K562 (cell line): ENCODE results near the gene ASZ1. TPM values are rescaled to one million over a fixed set of nuclear protein-coding genes. Genes with fewer than 3 reads are reported as not detected.

Experiments used
- ATAC-seq: fragments of 200-7000 bp; cut with Tn5 transposase; 3 replicates; pipeline ENCODE4 v1.9.1; 2020; ENCODE audit warnings: moderate library complexity
- BruUV-seq: library from RNA; stranded (reverse); fragments of 400-500 nt; replicated peaks from 2 replicates; lab custom pipeline; 2021; lab: Mats Ljungman, UMichigan
- CTCF ChIA-PET: fragments of 300-600 bp; formaldehyde crosslinking; extraction: SDS; loops from one replicate; lab custom pipeline; 2021; ENCODE audit warnings: low intra/inter-chr PET ratio; lab: Yijun Ruan, JAX
- POLR2A ChIA-PET: fragments of 300-600, 350-650 bp; sonication (Branson Sonifier 250); formaldehyde crosslinking; extraction: SDS; loops from one replicate; lab custom pipeline; 2021; ENCODE audit warnings: antibody characterized with exemption, inconsistent platforms; lab: Yijun Ruan, JAX
- DNase-seq, 4 experiments: peaks; one replicate each; pipeline versions ENCODE4 v3.0.0 to v3.0.0-alpha.2; 2011 to 2018; ENCODE audit warnings: low spot score in 3 of 4, mixed read lengths in 3 of 4; ENCODE audit errors: extremely low read depth in 1 of 4
- FAIRE-seq: peaks from 2 replicates; lab custom pipeline; 2011; peaks lifted over from hg19 to GRCh38; lab: Jason Lieb, UNC
- H2AFZ ChIP-seq: 2 replicates; pipeline ENCODE4 v1.6.0; 2011; ENCODE audit warnings: low read depth, low read length, control low read depth, inconsistent platforms
- H3K27ac ChIP-seq: fragments of 200-600 bp; 3 replicates; pipeline ENCODE4 v1.8.0; 2011; ENCODE audit warnings: low read depth, mild to moderate bottlenecking, control low read depth, inconsistent platforms, low read length, moderate library complexity, mixed read lengths; ENCODE audit errors: extremely low read depth
- H3K27me3 ChIP-seq, 2 experiments: fragments of 300-600 bp in 1 of 2; 2 replicates in 1 of 2; 3 replicates in 1 of 2; pipeline versions ENCODE4 v1.6.0 to v1.8.0; 2011; ENCODE audit warnings: inconsistent platforms in 2 of 2, low read length in 2 of 2, mild to moderate bottlenecking in 1 of 2, mixed read lengths in 1 of 2, moderate library complexity in 1 of 2; ENCODE audit not compliant: control insufficient read depth in 2 of 2, insufficient read depth in 2 of 2
- H3K36me3 ChIP-seq: fragments of 300-600 bp; 3 replicates; pipeline ENCODE4 v1.8.0; 2011; ENCODE audit warnings: mild to moderate bottlenecking, low read length, inconsistent platforms; ENCODE audit not compliant: control insufficient read depth, insufficient read depth
- H3K4me1 ChIP-seq, 2 experiments: fragments of 200-600 bp in 1 of 2; replicated peaks in 1 of 2; 2 replicates in 1 of 2; 3 replicates in 1 of 2; pipeline versions ENCODE4 v1.5.1 to v1.8.0; 2011; ENCODE audit warnings: inconsistent platforms in 2 of 2, low read length in 2 of 2, mild to moderate bottlenecking in 1 of 2, mixed read lengths in 1 of 2, moderate library complexity in 1 of 2; ENCODE audit not compliant: control insufficient read depth in 2 of 2, insufficient read depth in 2 of 2
- H3K4me2 ChIP-seq: 2 replicates; pipeline ENCODE4 v1.6.1; 2011; ENCODE audit warnings: low read length, control low read depth, inconsistent platforms, mixed read lengths; ENCODE audit not compliant: insufficient read depth
- H3K4me3 ChIP-seq: fragments of 200-600 bp; sonication (generic), shearing (Covaris generic); 2 replicates; pipeline ENCODE4 v1.5.1; 2016; ENCODE audit warnings: control low read depth, inconsistent platforms
- H3K79me2 ChIP-seq: fragments of 200-600 bp; 3 replicates; pipeline ENCODE4 v1.8.0; 2011; ENCODE audit warnings: low read length, inconsistent platforms; ENCODE audit not compliant: control insufficient read depth, insufficient read depth
- H3K9ac ChIP-seq, 2 experiments: 2 replicates each; pipeline versions ENCODE4 v1.6.0 to v1.6.1; 2011; ENCODE audit warnings: low read depth in 2 of 2, low read length in 2 of 2, control low read depth in 1 of 2, inconsistent platforms in 1 of 2, mild to moderate bottlenecking in 1 of 2, mixed read lengths in 1 of 2; ENCODE audit not compliant: insufficient read depth in 1 of 2
- H3K9me1 ChIP-seq: one replicate; pipeline ENCODE4 v1.6.0; 2011; ENCODE audit warnings: inconsistent platforms, mild to moderate bottlenecking, low read length, moderate library complexity; ENCODE audit not compliant: control insufficient read depth, insufficient read depth
- H3K9me3 ChIP-seq: replicated peaks from 2 replicates; pipeline ENCODE4 v1.5.1; 2011; ENCODE audit warnings: low read depth, low read length, inconsistent platforms; ENCODE audit not compliant: control insufficient read depth, insufficient read depth
- H4K20me1 ChIP-seq: replicated peaks from 2 replicates; pipeline ENCODE4 v1.6.1; 2011; ENCODE audit warnings: low read length, inconsistent platforms, mixed read lengths; ENCODE audit not compliant: control insufficient read depth, insufficient read depth
- CAMTA2 ChIP-seq: fragments of 250-450 bp; sonication (Bioruptor Pico); conservative IDR thresholded peaks from 2 replicates; pipeline ENCODE4 v1.5.1; 2022
- MEIS2 ChIP-seq: fragments of 450-650 bp; IDR thresholded peaks from 2 replicates; pipeline ENCODE4 v1.6.1; 2014; ENCODE audit warnings: mild to moderate bottlenecking; ENCODE audit not compliant: partially characterized antibody
- MYNN ChIP-seq, 2 experiments: sonication (generic); formaldehyde crosslinking in 1 of 2; IDR thresholded peaks; 2 replicates each; pipeline versions ENCODE4 v1.5.0 to v1.6.1; 2016 to 2020; ENCODE audit warnings: antibody characterized with exemption in 1 of 2, missing genetic modification reagents in 1 of 2
- YBX1 ChIP-seq: fragments of 450-650 bp; IDR thresholded peaks from 2 replicates; pipeline ENCODE4 v1.7.1; 2016; ENCODE audit warnings: mild to moderate bottlenecking
- ZNF12 ChIP-seq: sonication (generic); formaldehyde crosslinking; IDR thresholded peaks from 2 replicates; pipeline ENCODE4 v1.4.0; 2020; ENCODE audit warnings: mild to moderate bottlenecking, missing genetic modification reagents
- WGBS: fragments of 100-300 bp; shearing (Covaris generic); methylation state at CpG from one replicate; pipeline ENCODE4 v1.1.6; 2016; ENCODE audit warnings: low coverage, mixed read lengths; ENCODE audit not compliant: insufficient coverage; ENCODE audit errors: missing lambda C conversion rate; 5-methylcytosine and 5-hydroxymethylcytosine counted together
- in situ Hi-C: fragments of 300-500 bp; cut with MboI; formaldehyde crosslinking; loops from 4 replicates; pipeline ENCODE4 v1.15.0; 2018; ENCODE audit warnings: inconsistent platforms, mixed read lengths
- intact Hi-C: fragments of 100-400 bp; cut with micrococcal nuclease; formaldehyde crosslinking; loops from 2 replicates; pipeline ENCODE4 v1.14.2; 2022
- polyA plus RNA-seq, 8 experiments: library from polyadenylated mRNA; depleted of rRNA in 4 of 8; stranded (reverse) in 5 of 8; unstranded in 3 of 8; fragments of >200 nt; fragmentation: Nextera tagmentation in 2 of 8; fragmentation: Illumina TruSeq in 1 of 8; extraction: Ambion mirVana in 2 of 8; extraction: Trizol in 1 of 8; gene quantifications; 2 replicates each; pipeline versions ENCODE4 v1.2.1 to v1.2.3, GENCODE V29; 2011 to 2014; ENCODE audit warnings: inconsistent platforms in 1 of 8, missing spikeins in 1 of 8
- total RNA-seq, 7 experiments: library from RNA; depleted of rRNA in 6 of 7; stranded (reverse); fragments of >200 nt in 6 of 7; fragmentation: Illumina TruSeq in 2 of 7; extraction: Trizol in 2 of 7; gene quantifications; 2 replicates each; pipeline versions ENCODE4 v1.2.1 to v1.2.3, GENCODE V29; 2011 to 2021; ENCODE audit warnings: low replicate concordance in 1 of 7
- TF ChIP-seq, protein P1 (sequence below), 2 experiments: IDR thresholded peaks in 1 of 2; conservative IDR thresholded peaks in 1 of 2; 2 replicates each; pipeline ENCODE4 v1.6.1; 2016; ENCODE audit warnings: low read depth in 2 of 2, mild to moderate bottlenecking in 1 of 2, missing compliant biosample characterization in 1 of 2, missing genetic modification characterization in 1 of 2, moderate library complexity in 1 of 2
- TF ChIP-seq, protein P2 (sequence below): fragments of 450-650 bp; IDR thresholded peaks from 2 replicates; pipeline ENCODE4 v1.6.1; 2016
- TF ChIP-seq, protein P3 (sequence below): fragments of 250-450 bp; sonication (Bioruptor Pico); IDR thresholded peaks from 2 replicates; pipeline ENCODE4 v1.4.0; 2020

ASZ1 gene
- total and polyA plus RNA-seq, 9 of the 15 experiments (the other 6 are each of a cell fraction or from before 2014, with no cell fraction given) = not detected

DNA sequence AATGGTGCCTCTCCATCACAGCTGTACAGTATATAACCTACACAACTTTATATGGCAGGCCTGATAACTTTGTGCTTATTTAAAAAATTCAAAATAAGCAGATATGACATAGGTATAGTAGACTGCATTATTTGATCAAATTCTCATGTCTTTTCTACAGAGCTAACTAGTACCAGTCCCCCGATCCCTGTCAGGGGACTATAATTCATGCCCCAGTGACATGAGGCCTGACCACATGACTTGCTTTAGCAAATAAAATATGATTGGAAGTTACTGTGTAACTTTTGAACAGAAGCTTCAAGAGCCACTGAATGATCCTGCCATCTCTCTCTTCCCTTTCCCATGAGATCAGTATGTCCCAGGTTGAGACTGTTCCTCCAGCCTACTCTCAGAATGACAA lies 55.2 kb downstream of the ASZ1 start:
- H3K4me3 ChIP-seq = no peak overlapping the region
- ATAC-seq (no peak; the same call in 2 of the 3 replicates), DNase-seq (no peak), FAIRE-seq (no peak)
- no peak for TF ChIP-seq ZNF12
- TF ChIP-seq, protein P1, sequence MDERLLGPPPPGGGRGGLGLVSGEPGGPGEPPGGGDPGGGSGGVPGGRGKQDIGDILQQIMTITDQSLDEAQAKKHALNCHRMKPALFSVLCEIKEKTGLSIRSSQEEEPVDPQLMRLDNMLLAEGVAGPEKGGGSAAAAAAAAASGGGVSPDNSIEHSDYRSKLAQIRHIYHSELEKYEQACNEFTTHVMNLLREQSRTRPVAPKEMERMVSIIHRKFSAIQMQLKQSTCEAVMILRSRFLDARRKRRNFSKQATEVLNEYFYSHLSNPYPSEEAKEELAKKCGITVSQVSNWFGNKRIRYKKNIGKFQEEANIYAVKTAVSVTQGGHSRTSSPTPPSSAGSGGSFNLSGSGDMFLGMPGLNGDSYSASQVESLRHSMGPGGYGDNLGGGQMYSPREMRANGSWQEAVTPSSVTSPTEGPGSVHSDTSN (CRISPR knock-in tag; IDR thresholded peaks at IDR 0.05; ENCODE audit: low read depth) = no peak
- TF ChIP-seq, protein P1 (tag; conservative IDR thresholded peaks at IDR 0.05; ENCODE audit: low read depth) = peak; percentile 40; the same call in 1 of the 2 replicates
- TF ChIP-seq, protein P2, sequence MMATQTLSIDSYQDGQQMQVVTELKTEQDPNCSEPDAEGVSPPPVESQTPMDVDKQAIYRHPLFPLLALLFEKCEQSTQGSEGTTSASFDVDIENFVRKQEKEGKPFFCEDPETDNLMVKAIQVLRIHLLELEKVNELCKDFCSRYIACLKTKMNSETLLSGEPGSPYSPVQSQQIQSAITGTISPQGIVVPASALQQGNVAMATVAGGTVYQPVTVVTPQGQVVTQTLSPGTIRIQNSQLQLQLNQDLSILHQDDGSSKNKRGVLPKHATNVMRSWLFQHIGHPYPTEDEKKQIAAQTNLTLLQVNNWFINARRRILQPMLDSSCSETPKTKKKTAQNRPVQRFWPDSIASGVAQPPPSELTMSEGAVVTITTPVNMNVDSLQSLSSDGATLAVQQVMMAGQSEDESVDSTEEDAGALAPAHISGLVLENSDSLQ = peak; percentile 67
- no peak for TF ChIP-seq CAMTA2
- TF ChIP-seq, protein P3, sequence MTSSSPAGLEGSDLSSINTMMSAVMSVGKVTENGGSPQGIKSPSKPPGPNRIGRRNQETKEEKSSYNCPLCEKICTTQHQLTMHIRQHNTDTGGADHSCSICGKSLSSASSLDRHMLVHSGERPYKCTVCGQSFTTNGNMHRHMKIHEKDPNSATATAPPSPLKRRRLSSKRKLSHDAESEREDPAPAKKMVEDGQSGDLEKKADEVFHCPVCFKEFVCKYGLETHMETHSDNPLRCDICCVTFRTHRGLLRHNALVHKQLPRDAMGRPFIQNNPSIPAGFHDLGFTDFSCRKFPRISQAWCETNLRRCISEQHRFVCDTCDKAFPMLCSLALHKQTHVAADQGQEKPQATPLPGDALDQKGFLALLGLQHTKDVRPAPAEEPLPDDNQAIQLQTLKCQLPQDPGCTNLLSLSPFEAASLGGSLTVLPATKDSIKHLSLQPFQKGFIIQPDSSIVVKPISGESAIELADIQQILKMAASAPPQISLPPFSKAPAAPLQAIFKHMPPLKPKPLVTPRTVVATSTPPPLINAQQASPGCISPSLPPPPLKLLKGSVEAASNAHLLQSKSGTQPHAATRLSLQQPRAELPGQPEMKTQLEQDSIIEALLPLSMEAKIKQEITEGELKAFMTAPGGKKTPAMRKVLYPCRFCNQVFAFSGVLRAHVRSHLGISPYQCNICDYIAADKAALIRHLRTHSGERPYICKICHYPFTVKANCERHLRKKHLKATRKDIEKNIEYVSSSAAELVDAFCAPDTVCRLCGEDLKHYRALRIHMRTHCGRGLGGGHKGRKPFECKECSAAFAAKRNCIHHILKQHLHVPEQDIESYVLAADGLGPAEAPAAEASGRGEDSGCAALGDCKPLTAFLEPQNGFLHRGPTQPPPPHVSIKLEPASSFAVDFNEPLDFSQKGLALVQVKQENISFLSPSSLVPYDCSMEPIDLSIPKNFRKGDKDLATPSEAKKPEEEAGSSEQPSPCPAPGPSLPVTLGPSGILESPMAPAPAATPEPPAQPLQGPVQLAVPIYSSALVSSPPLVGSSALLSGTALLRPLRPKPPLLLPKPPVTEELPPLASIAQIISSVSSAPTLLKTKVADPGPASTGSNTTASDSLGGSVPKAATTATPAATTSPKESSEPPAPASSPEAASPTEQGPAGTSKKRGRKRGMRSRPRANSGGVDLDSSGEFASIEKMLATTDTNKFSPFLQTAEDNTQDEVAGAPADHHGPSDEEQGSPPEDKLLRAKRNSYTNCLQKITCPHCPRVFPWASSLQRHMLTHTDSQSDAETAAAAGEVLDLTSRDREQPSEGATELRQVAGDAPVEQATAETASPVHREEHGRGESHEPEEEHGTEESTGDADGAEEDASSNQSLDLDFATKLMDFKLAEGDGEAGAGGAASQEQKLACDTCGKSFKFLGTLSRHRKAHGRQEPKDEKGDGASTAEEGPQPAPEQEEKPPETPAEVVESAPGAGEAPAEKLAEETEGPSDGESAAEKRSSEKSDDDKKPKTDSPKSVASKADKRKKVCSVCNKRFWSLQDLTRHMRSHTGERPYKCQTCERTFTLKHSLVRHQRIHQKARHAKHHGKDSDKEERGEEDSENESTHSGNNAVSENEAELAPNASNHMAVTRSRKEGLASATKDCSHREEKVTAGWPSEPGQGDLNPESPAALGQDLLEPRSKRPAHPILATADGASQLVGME (CRISPR knock-in tag) = no peak
- no peak for TF ChIP-seq YBX1
- no peak for TF ChIP-seq MYNN (IDR thresholded peaks at IDR 0.05)
- TF ChIP-seq MYNN (CRISPR knock-in tag; IDR thresholded peaks at IDR 0.05) = no peak
- peak; percentile 65 for TF ChIP-seq MEIS2
- POLR2A ChIA-PET = interaction anchor here (0.6 kb wide), 1 partner anchor 125 kb away, joined by 3 read pairs; no protein-coding TSS in a partner anchor
- in situ Hi-C loops (no loop called here), intact Hi-C loops (no loop called here)
- no peaks in the 10 kb centered on the region for H3K36me3 ChIP-seq
- no peak overlapping the region for H2AFZ ChIP-seq
- H3K27ac ChIP-seq = no peak overlapping the region
- no TSS peak for BruUV-seq
- H3K9ac ChIP-seq = no peak overlapping the region
- H3K27me3 ChIP-seq = no peaks in the 10 kb centered on the region; a peak in 1 of 5 replicates
- WGBS = 0% methylated on average over 1 of the region's 1 CpG
- H3K79me2 ChIP-seq = no peaks in the 10 kb centered on the region
- H3K9me3 ChIP-seq = no peaks in the 10 kb centered on the region
- no peak overlapping the region for H3K4me2 ChIP-seq
- no peaks in the 10 kb centered on the region for H4K20me1 ChIP-seq
- H3K9me1 ChIP-seq = no peaks in the 10 kb centered on the region
- CTCF ChIA-PET = no interaction called here
- H3K4me1 ChIP-seq = no peaks in the 10 kb centered on the region
